GM19043 (cell line): Measurements from ENCODE around the gene NPHP4.

Source experiments
- ATAC-seq: cut with Tn5 transposase; IDR thresholded peaks from one replicate; pipeline ENCODE4 v1.9.1; 2021; ENCODE audit warnings: low read depth; ENCODE audit not compliant: unreplicated experiment

The NPHP4 gene

GRCh38 chr1:5884110-5884509, 108.1 kb downstream of the NPHP4 start:
- no peak for ATAC-seq

GRCh38 chr1:5883129-5884048, 108.8 kb downstream of the NPHP4 start:
- ATAC-seq, result no peak

- ATAC-seq, result no peak
Measured at GRCh38 chr1:5882367-5883128, 109.7 kb downstream of the NPHP4 start.

- ATAC-seq, result no peak
Measured at GRCh38 chr1:5881526-5882222, 110.6 kb downstream of the NPHP4 start.

GRCh38 chr1:5880630-5881405, 111.4 kb downstream of the NPHP4 start:
- no peak for ATAC-seq

GRCh38 chr1:5879421-5879820, 112.8 kb downstream of the NPHP4 start:
- no peak for ATAC-seq

GRCh38 chr1:5878971-5879370, 113.3 kb downstream of the NPHP4 start:
- no peak for ATAC-seq

- no peak for ATAC-seq
Measured at GRCh38 chr1:5877683-5878530, 114.3 kb downstream of the NPHP4 start.

- no peak for ATAC-seq
Measured at GRCh38 chr1:5877001-5877400, 115.2 kb downstream of the NPHP4 start.

- no peak for ATAC-seq
Measured at GRCh38 chr1:5876094-5876650, 116.1 kb downstream of the NPHP4 start.

- no peak for ATAC-seq
Measured at GRCh38 chr1:5875345-5875910, 116.8 kb downstream of the NPHP4 start.

GRCh38 chr1:5874416-5875110, 117.7 kb downstream of the NPHP4 start:
- ATAC-seq, result no peak

GRCh38 chr1:5873556-5873955, 118.7 kb downstream of the NPHP4 start:
- no peak for ATAC-seq

GRCh38 chr1:5872886-5873285, 119.3 kb downstream of the NPHP4 start:
- no peak for ATAC-seq

- no peak for ATAC-seq
Measured at GRCh38 chr1:5868931-5869500, 123.2 kb downstream of the NPHP4 start.

- ATAC-seq, result no peak
Measured at GRCh38 chr1:5865774-5866173, 126.5 kb downstream of the NPHP4 start.

GRCh38 chr1:5865056-5865455, 127.2 kb downstream of the NPHP4 start:
- no peak for ATAC-seq

GRCh38 chr1:5864256-5864655, 128.0 kb downstream of the NPHP4 start:
- ATAC-seq, result no peak
